Central memory CD4-positive, alpha-beta T cell (primary cell): ENCODE measurements around the gene OR56A3.

Experiments used
- DNase-seq: peaks from one replicate; pipeline ENCODE4 v3.0.0; 2022

Gene OR56A3

GRCh38 chr11:5983443-5983842 lies 41.4 kb downstream of the OR56A3 start:
- DNase-seq: no peak

- no peak for DNase-seq
These were observed 44.8 kb downstream of the OR56A3 start, which contains the start of gene OR52L1 for GRCh38 chr11:5986885-5987284. TSS of gene OR52L1 (minus strand) at chr11:5986985. CDS start at chr11:5986930, 55 bp downstream.

- no peak for DNase-seq
These were observed 47.2 kb downstream of the OR56A3 start for GRCh38 chr11:5989203-5989602.

- DNase-seq: no peak
These were observed 50.1 kb downstream of the OR56A3 start for GRCh38 chr11:5992150-5992549.

- no peak for DNase-seq
These were observed 50.7 kb downstream of the OR56A3 start for GRCh38 chr11:5992604-5993251.

- DNase-seq: no peak
These were observed 52.7 kb downstream of the OR56A3 start for GRCh38 chr11:5994791-5995190.
